Neuronal stem cell (in vitro differentiated cells): ENCODE measurements around the gene PNPLA2.

Source experiments
- DNase-seq: peaks from one replicate; pipeline ENCODE4 v3.0.0-alpha.2; 2013; ENCODE audit warnings: low spot score
- H2AFZ ChIP-seq: one replicate; pipeline ENCODE4 v1.6.1; 2013; ENCODE audit warnings: mild to moderate bottlenecking, low read length, inconsistent platforms
- H2AK5ac ChIP-seq: 2 replicates; pipeline ENCODE4 v1.6.1; 2013; ENCODE audit warnings: low read depth, mild to moderate bottlenecking, inconsistent platforms, low read length, moderate library complexity, mixed read lengths
- H2BK120ac ChIP-seq: 2 replicates; pipeline ENCODE4 v1.6.1; 2013; ENCODE audit warnings: low read depth, mild to moderate bottlenecking, inconsistent platforms, low read length, moderate library complexity, mixed read lengths
- H2BK12ac ChIP-seq: one replicate; pipeline ENCODE4 v1.6.1; 2013; ENCODE audit warnings: low read length, inconsistent platforms
- H2BK15ac ChIP-seq: 2 replicates; pipeline ENCODE4 v1.6.1; 2013; ENCODE audit warnings: mild to moderate bottlenecking, low read length, inconsistent platforms, mixed read lengths
- H2BK5ac ChIP-seq: one replicate; pipeline ENCODE4 v1.6.1; 2013; ENCODE audit warnings: inconsistent platforms, mild to moderate bottlenecking, low read length, moderate library complexity
- H3K14ac ChIP-seq: one replicate; pipeline ENCODE4 v1.6.1; 2013; ENCODE audit warnings: low read length, inconsistent platforms
- H3K18ac ChIP-seq: 2 replicates; pipeline ENCODE4 v1.6.1; 2013; ENCODE audit warnings: low read length, inconsistent platforms
- H3K23ac ChIP-seq: 2 replicates; pipeline ENCODE4 v1.6.1; 2013; ENCODE audit warnings: low read depth, mild to moderate bottlenecking, mixed read lengths, low read length, inconsistent platforms; ENCODE audit not compliant: poor library complexity
- H3K27ac ChIP-seq: replicated peaks from 3 replicates; pipeline ENCODE4 v1.5.1; 2013; ENCODE audit warnings: low read length, inconsistent platforms
- H3K27me3 ChIP-seq, 3 experiments: 2 replicates each; pipeline ENCODE4 v1.6.1; 2013; ENCODE audit warnings: low read length in 3 of 3, mild to moderate bottlenecking in 2 of 3, inconsistent platforms in 1 of 3, low read depth in 1 of 3, mixed read lengths in 1 of 3, moderate library complexity in 1 of 3; ENCODE audit not compliant: control insufficient read depth in 3 of 3, insufficient read depth in 3 of 3
- H3K36me3 ChIP-seq, 2 donors: replicated peaks in 1 of 2; 2 replicates each; pipeline ENCODE4 v1.6.1; 2013; ENCODE audit warnings: low read length in 2 of 2; ENCODE audit not compliant: control insufficient read depth in 2 of 2, insufficient read depth in 2 of 2
- H3K4ac ChIP-seq: 2 replicates; pipeline ENCODE4 v1.6.1; 2013; ENCODE audit warnings: inconsistent platforms, mild to moderate bottlenecking, low read length, moderate library complexity
- H3K4me1 ChIP-seq, 2 donors: 1 replicate in 1 of 2; 2 replicates in 1 of 2; pipeline ENCODE4 v1.6.1; 2013; ENCODE audit warnings: low read length in 2 of 2, low read depth in 1 of 2; ENCODE audit not compliant: control insufficient read depth in 2 of 2, insufficient read depth in 1 of 2
- H3K4me2 ChIP-seq: one replicate; pipeline ENCODE4 v1.6.1; 2013; ENCODE audit warnings: mild to moderate bottlenecking, low read length, inconsistent platforms; ENCODE audit not compliant: insufficient read depth, poor library complexity, severe bottlenecking
- H3K4me3 ChIP-seq, 2 donors: 2 replicates each; pipeline ENCODE4 v1.5.1; 2013; ENCODE audit warnings: low read length in 2 of 2, mild to moderate bottlenecking in 2 of 2, inconsistent platforms in 1 of 2, moderate library complexity in 1 of 2
- H3K79me1 ChIP-seq: one replicate; pipeline ENCODE4 v1.6.1; 2013; ENCODE audit warnings: low read depth, mild to moderate bottlenecking, inconsistent platforms, low read length, moderate library complexity
- H3K9ac ChIP-seq: one replicate; pipeline ENCODE4 v1.6.1; 2013; ENCODE audit warnings: mild to moderate bottlenecking, low read depth, low read length, inconsistent platforms; ENCODE audit not compliant: poor library complexity
- H3K9me3 ChIP-seq, 2 donors: replicated peaks in 1 of 2; 2 replicates each; pipeline versions ENCODE3 to v1.6.1; 2013; ENCODE audit warnings: low read length in 2 of 2, mild to moderate bottlenecking in 2 of 2, inconsistent platforms in 1 of 2, low read depth in 1 of 2, mixed read lengths in 1 of 2, moderate library complexity in 1 of 2; ENCODE audit not compliant: control insufficient read depth in 2 of 2, insufficient read depth in 1 of 2
- H4K8ac ChIP-seq: one replicate; pipeline ENCODE4 v1.6.1; 2013; ENCODE audit warnings: low read depth, mild to moderate bottlenecking, inconsistent platforms, low read length, moderate library complexity
- H4K91ac ChIP-seq: one replicate; pipeline ENCODE4 v1.6.1; 2013; ENCODE audit warnings: low read length, low read depth, mild to moderate bottlenecking, inconsistent platforms; ENCODE audit not compliant: poor library complexity
- WGBS, 2 donors: extraction: QIAGEN DNeasy Blood & Tissue Kit; methylation state at CpG; one replicate each; pipeline ENCODE4 v1.1.7; 2013; ENCODE audit warnings: missing lambda C conversion rate in 2 of 2, mixed read lengths in 1 of 2; ENCODE audit not compliant: insufficient read length in 2 of 2, insufficient replicate concordance in 1 of 2; ENCODE audit errors: extremely low coverage in 2 of 2; 5-methylcytosine and 5-hydroxymethylcytosine counted together

Gene PNPLA2

DNA sequence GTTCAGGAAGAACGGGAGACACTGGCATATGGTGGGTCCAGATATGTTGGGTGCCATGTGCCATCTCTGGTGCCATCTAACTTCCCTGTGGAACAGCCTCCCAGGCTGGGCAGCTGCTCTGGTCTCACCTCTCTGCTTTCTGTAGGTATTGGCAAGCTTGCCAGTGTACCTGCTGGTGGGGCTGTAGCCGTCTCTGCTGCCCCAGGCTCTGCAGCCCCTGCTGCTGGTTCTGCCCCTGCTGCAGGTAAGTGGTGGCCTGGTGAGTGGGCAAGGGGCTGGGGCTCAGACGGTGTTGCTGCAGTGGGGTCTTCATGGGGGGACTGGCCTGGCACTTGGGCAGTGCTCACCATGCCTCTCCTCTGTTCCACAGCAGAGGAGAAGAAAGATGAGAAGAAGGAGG lies 6.3 kb upstream of the PNPLA2 start:
- Histone ChIP-seq H3K27ac (no peak overlapping the region), H2BK120ac (no peak overlapping the region), H3K4me1 (peaks cover 8 to 18% of the 10 kb centered on the region in 2 donors), H3K4ac (no peak overlapping the region), H3K79me1 (peaks cover 19% of the 10 kb centered on the region), H3K18ac (no peak overlapping the region), H2BK15ac (no peak overlapping the region), H3K9me3 (peaks cover 0 to 2% of the 10 kb centered on the region in 2 donors), H3K9ac (no peak overlapping the region), H3K27me3 (no peaks in the 10 kb centered on the region), H3K14ac (no peak overlapping the region), H4K91ac (no peak overlapping the region), H3K4me3 (no peak overlapping the region), H2AFZ (no peak overlapping the region), H2BK5ac (no peak overlapping the region), H3K4me2 (no peak overlapping the region), H3K23ac (no peak overlapping the region), H3K36me3 (peaks cover 29 to 39% of the 10 kb centered on the region in 2 donors), H4K8ac (no peak overlapping the region), H2AK5ac (no peak overlapping the region), H2BK12ac (no peak overlapping the region)
- no CpG with 5 or more reads among the region's 3 CpGs for WGBS, 2 donors
- DNase-seq, result no peak

DNA sequence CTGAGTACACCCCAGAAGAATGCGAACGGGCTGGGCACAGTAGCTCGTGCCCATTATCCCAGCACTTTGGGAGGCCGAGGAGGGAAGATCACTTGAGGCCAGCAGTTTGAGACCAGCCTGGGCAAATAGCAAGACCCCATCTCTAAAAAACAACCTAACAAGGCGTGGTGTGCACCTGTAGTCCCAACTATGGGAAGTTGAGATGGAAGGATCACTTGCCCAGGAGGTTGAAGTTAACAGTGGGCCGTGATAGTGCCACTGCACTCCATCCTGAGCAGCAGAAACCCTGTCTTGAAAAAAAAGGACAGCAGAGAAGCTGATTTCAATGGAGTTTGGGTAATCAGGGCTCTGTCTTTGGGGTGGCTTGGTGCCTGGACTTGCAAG lies 5.7 kb upstream of the PNPLA2 start:
- no peak overlapping the region for H2BK120ac ChIP-seq
- H3K36me3 ChIP-seq, result peaks cover 29 to 39% of the 10 kb centered on the region in 2 donors
- peaks cover 8 to 18% of the 10 kb centered on the region in 2 donors for H3K4me1 ChIP-seq
- H3K14ac ChIP-seq, result no peak overlapping the region
- no peaks in the 10 kb centered on the region for H3K27me3 ChIP-seq
- DNase-seq, result no peak
- H4K91ac ChIP-seq, result no peak overlapping the region
- H2BK5ac ChIP-seq, result no peak overlapping the region
- no peak overlapping the region for H2AK5ac ChIP-seq
- no peak overlapping the region for H3K18ac ChIP-seq
- no peak overlapping the region for H2AFZ ChIP-seq
- no peak overlapping the region for H3K4me3 ChIP-seq
- peaks cover 0 to 2% of the 10 kb centered on the region in 2 donors for H3K9me3 ChIP-seq
- no peak overlapping the region for H2BK15ac ChIP-seq
- no peak overlapping the region for H3K4me2 ChIP-seq
- WGBS, 2 donors, result no CpG with 5 or more reads among the region's 6 CpGs
- no peak overlapping the region for H3K23ac ChIP-seq
- H2BK12ac ChIP-seq, result no peak overlapping the region
- H4K8ac ChIP-seq, result no peak overlapping the region
- H3K4ac ChIP-seq, result no peak overlapping the region
- H3K9ac ChIP-seq, result no peak overlapping the region
- no peak overlapping the region for H3K27ac ChIP-seq
- peaks cover 19% of the 10 kb centered on the region for H3K79me1 ChIP-seq

GRCh38 chr11:813456-814096 lies 5.1 kb upstream of the PNPLA2 start:
- no peak overlapping the region for H3K27ac ChIP-seq
- peaks cover 0 to 2% of the 10 kb centered on the region in 2 donors for H3K9me3 ChIP-seq
- no peak overlapping the region for H3K18ac ChIP-seq
- peaks cover 5 to 15% of the 10 kb centered on the region in 2 donors for H3K4me1 ChIP-seq
- no peak overlapping the region for H3K4me2 ChIP-seq
- H3K4me3 ChIP-seq, result no peak overlapping the region
- H3K79me1 ChIP-seq, result peaks cover 17% of the 10 kb centered on the region
- no CpG with 5 or more reads among the region's 9 CpGs for WGBS, 2 donors
- H3K4ac ChIP-seq, result no peak overlapping the region
- H4K8ac ChIP-seq, result peak overlapping the region; percentile 48
- H2BK120ac ChIP-seq, result no peak overlapping the region
- no peak overlapping the region for H3K14ac ChIP-seq
- no peak overlapping the region for H4K91ac ChIP-seq
- H3K23ac ChIP-seq, result no peak overlapping the region
- no peak overlapping the region for H3K9ac ChIP-seq
- H2AK5ac ChIP-seq, result no peak overlapping the region
- peaks cover 29 to 39% of the 10 kb centered on the region in 2 donors for H3K36me3 ChIP-seq
- no peaks in the 10 kb centered on the region for H3K27me3 ChIP-seq
- no peak overlapping the region for H2BK5ac ChIP-seq
- no peak overlapping the region for H2AFZ ChIP-seq
- no peak overlapping the region for H2BK15ac ChIP-seq
- no peak for DNase-seq
- H2BK12ac ChIP-seq, result no peak overlapping the region

GRCh38 chr11:815675-816432 lies 2.9 kb upstream of the PNPLA2 start:
- Histone ChIP-seq H2BK5ac (no peak overlapping the region), H4K91ac (no peak overlapping the region), H3K9ac (no peak overlapping the region), H2AK5ac (peak overlapping the region; percentile 10), H3K79me1 (peaks cover 14% of the 10 kb centered on the region), H3K4me3 (no peak overlapping the region), H2BK120ac (no peak overlapping the region), H3K18ac (no peak overlapping the region), H2BK12ac (no peak overlapping the region), H3K4ac (no peak overlapping the region), H3K27me3 (no peaks in the 10 kb centered on the region), H2BK15ac (no peak overlapping the region), H2AFZ (no peak overlapping the region), H3K9me3 (peaks cover 0 to 2% of the 10 kb centered on the region in 2 donors), H4K8ac (peak overlapping the region; percentile 52), H3K4me1 (peaks cover 11 to 20% of the 10 kb centered on the region in 2 donors), H3K4me2 (no peak overlapping the region), H3K14ac (no peak overlapping the region), H3K23ac (peak overlapping the region; percentile 65), H3K36me3 (peaks cover 29 to 38% of the 10 kb centered on the region in 2 donors), H3K27ac (no peak overlapping the region)
- WGBS, 2 donors, result no CpG with 5 or more reads among the region's 11 CpGs
- no peak for DNase-seq
